Astrocyte of the spinal cord (primary cell): ENCODE results near the gene CCDC78.

ENCODE experiments used
- DNase-seq: peaks from one replicate; pipeline ENCODE4 v3.0.0; 2011; ENCODE audit warnings: low read depth, low spot score
- H3K4me3 ChIP-seq: 2 replicates; pipeline ENCODE4 v1.5.1; 2011; ENCODE audit warnings: low read depth, mild to moderate bottlenecking, low read length, moderate library complexity
- CTCF ChIP-seq: IDR thresholded peaks from 2 replicates; pipeline ENCODE4 v1.5.1; 2012; ENCODE audit warnings: low read depth, mild to moderate bottlenecking, low read length, inconsistent platforms
- in situ Hi-C: cut with HindIII; loops from 2 replicates; pipeline ENCODE4 v1.10.0; 2017; ENCODE audit warnings: low sequenced_read_pairs

CCDC78 gene

GRCh38 chr16:704552-705380 is 21.5 kb downstream of the CCDC78 start:
- in situ Hi-C loops: no loop called here
- H3K4me3 ChIP-seq: no peak overlapping the region
- DNase-seq: no peak
- TF ChIP-seq CTCF: no peak

- no peak for DNase-seq
- in situ Hi-C loops: no loop called here
- no peak overlapping the region for H3K4me3 ChIP-seq
- TF ChIP-seq CTCF: no peak
These were observed 22.2 kb downstream of the CCDC78 start for GRCh38 chr16:704047-704446.

- no peak for DNase-seq
- in situ Hi-C loops: no loop called here
- TF ChIP-seq CTCF: no peak
- no peak overlapping the region for H3K4me3 ChIP-seq
These were observed 22.8 kb downstream of the CCDC78 start for GRCh38 chr16:703406-703805.

- no peak overlapping the region for H3K4me3 ChIP-seq
- in situ Hi-C loops: no loop called here
- TF ChIP-seq CTCF: no peak
- DNase-seq: no peak
These were observed 23.9 kb downstream of the CCDC78 start for GRCh38 chr16:702341-702740.

- H3K4me3 ChIP-seq: no peak overlapping the region
- in situ Hi-C loops: no loop called here
- DNase-seq: no peak
- TF ChIP-seq CTCF: no peak
These were observed 25.3 kb downstream of the CCDC78 start for GRCh38 chr16:700684-701584.

GRCh38 chr16:698911-699671 is 27.2 kb downstream of the CCDC78 start:
- no peak for TF ChIP-seq CTCF
- in situ Hi-C loops: no loop called here
- H3K4me3 ChIP-seq: no peak overlapping the region
- DNase-seq: no peak
